ENCODE results near the gene MS4A7. TPM values are rescaled to one million over a fixed set of nuclear protein-coding genes. Genes with fewer than 3 reads are reported as not detected.

Gene MS4A7
- total and polyA plus RNA-seq, 2 experiments from 2014 or later = not detected

DNA sequence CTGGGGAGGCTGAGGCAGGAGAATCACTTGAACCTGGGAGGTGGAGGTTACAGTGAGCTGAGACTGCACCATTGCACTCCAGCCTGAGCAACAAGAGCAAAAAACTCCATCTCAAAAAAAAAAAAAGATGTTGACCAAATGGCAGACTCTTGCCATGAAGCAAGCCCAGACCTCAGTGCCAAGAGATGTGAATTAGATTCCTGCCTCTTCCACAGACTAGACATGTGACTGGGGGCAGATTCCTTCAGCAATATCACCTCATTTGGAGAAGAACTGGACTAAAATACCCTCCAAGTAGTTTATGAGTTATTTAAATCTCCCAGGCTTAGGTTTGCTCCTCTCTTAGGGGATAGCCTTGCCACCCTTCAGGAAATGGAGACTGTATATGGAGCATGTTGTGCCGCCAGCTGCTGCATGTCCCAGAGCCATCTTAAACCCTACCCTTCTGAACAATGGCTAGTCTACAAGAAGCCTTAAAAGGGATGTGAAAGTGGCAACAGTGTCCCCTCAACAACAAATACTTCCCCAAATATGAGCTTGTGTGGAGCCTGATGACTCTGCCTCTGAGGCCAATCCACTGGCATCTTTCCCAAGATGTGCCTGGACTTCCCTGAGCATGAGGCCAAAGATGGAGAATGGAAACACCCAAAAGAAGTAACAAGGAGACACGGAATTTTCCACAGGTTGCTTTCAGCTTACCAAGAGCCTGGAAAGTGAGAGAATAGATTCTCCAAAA, 763 bp upstream of the MS4A7 start:
- Histone ChIP-seq H3F3A (ENCODE audit: insufficient read depth) (no peaks in the 10 kb centered on the region), H3K4me2 (ENCODE audit: unreplicated experiment) (no peak overlapping the region), H3K27ac (no peak overlapping the region), H3K9me2 (ENCODE audit: insufficient read depth) (no peaks in the 10 kb centered on the region), H3K4me1 (ENCODE audit: insufficient read depth) (no peaks in the 10 kb centered on the region), H3K36me3 (ENCODE audit: low read depth) (no peaks in the 10 kb centered on the region), H3K9ac (no peak overlapping the region), H2AFZ (no peak overlapping the region), H3K79me2 (ENCODE audit: insufficient read depth) (no peaks in the 10 kb centered on the region), H4K20me1 (ENCODE audit: insufficient read depth) (no peaks in the 10 kb centered on the region), H3K9me3 (ENCODE audit: low read depth) (no peaks in the 10 kb centered on the region), H3K27me3 (replicated peaks; ENCODE audit: insufficient read depth) (no peaks in the 10 kb centered on the region), H3K4me3 (no peak overlapping the region)
- TF ChIP-seq EZH2 (IDR thresholded peaks at IDR 0.05; ENCODE audit: insufficient read depth, poor library complexity, severe bottlenecking) = no peak
- TF ChIP-seq EZH2phosphoT487 (IDR thresholded peaks at IDR 0.05; ENCODE audit: insufficient read depth, low read depth) = no peak
- WGBS, 2 experiments (ENCODE audit: low coverage in 1 of 2, low lambda C conversion rate in 2 of 2, missing lambda C conversion rate in 2 of 2) = 5 to 9% methylated on average over 2 of the region's 2 CpGs
- in situ Hi-C loops (cut with MboI) = no loop called here
- no peak for DNase-seq

DNA sequence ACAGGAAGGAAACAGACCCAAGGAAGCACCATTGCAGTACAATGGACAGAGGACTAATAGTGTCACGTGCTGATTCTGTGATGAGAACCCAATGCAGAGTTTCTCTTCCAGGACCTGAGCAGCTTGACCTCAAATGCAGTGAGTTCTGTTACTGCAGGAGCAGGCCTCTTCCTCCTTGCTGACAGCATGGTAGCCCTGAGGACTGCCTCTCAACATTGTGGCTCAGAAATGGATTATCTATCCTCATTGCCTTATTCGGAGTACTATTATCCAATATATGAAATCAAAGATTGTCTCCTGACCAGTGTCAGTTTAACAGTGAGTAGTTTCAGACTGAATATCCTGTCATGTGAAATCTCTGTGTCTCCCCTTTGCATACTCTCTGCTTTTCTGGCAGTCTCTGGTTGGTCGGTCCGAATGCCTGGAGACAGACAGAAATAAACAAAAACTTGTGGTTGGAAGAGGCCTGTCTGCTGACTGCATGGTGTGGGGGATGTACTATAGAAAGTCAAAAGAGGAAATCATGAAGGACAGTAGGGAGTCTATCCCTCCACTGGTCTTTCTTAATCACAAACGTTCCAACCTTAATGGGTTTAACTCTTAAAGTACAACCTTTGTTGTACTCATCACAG, 11.1 kb downstream of the MS4A7 start:
- Histone ChIP-seq H2AFZ (no peak overlapping the region), H3K9me3 (ENCODE audit: low read depth) (no peaks in the 10 kb centered on the region), H3K36me3 (ENCODE audit: low read depth) (no peaks in the 10 kb centered on the region), H3K9ac (no peak overlapping the region), H3F3A (ENCODE audit: insufficient read depth) (no peaks in the 10 kb centered on the region), H3K27me3 (replicated peaks; ENCODE audit: insufficient read depth) (no peaks in the 10 kb centered on the region), H3K27ac (no peak overlapping the region), H3K4me2 (ENCODE audit: unreplicated experiment) (no peak overlapping the region), H4K20me1 (ENCODE audit: insufficient read depth) (no peaks in the 10 kb centered on the region), H3K4me1 (ENCODE audit: insufficient read depth) (no peaks in the 10 kb centered on the region), H3K9me2 (ENCODE audit: insufficient read depth) (no peaks in the 10 kb centered on the region), H3K79me2 (ENCODE audit: insufficient read depth) (no peaks in the 10 kb centered on the region), H3K4me3 (no peak overlapping the region)
- WGBS, 2 experiments (ENCODE audit: low coverage in 1 of 2, low lambda C conversion rate in 2 of 2, missing lambda C conversion rate in 2 of 2) = 14 to 17% methylated on average over 5 of the region's 5 CpGs
- no peak for DNase-seq
- TF ChIP-seq EZH2 (IDR thresholded peaks at IDR 0.05; ENCODE audit: insufficient read depth, poor library complexity, severe bottlenecking) (no peak), EZH2phosphoT487 (IDR thresholded peaks at IDR 0.05; ENCODE audit: insufficient read depth, low read depth) (no peak)
- in situ Hi-C loops (cut with MboI) = no loop called here

DNA sequence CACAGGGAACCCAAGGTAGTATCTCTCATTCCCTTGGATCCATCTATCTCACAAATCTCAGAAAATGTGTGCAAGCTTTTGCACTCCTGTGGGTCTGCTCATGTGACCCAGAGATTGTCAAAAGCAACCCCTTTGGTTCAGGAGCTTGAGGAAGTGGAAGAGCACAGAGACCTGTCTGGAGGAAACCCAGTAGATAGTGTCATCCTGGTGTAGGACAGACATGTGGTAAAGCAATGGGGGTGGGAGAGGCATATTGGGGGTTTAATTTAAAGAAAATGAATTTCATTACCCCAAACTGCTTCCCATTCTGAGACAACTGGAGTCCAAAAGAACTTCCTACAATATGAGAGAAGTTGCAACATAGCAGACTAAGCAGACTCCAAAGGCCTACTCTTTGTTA, 12.1 kb downstream of the MS4A7 start:
- Histone ChIP-seq H3K27me3 (replicated peaks; ENCODE audit: insufficient read depth) (no peaks in the 10 kb centered on the region), H3K27ac (no peak overlapping the region), H4K20me1 (ENCODE audit: insufficient read depth) (no peaks in the 10 kb centered on the region), H3K9me2 (ENCODE audit: insufficient read depth) (no peaks in the 10 kb centered on the region), H3K36me3 (ENCODE audit: low read depth) (no peaks in the 10 kb centered on the region), H3K4me2 (ENCODE audit: unreplicated experiment) (no peak overlapping the region), H3K4me1 (ENCODE audit: insufficient read depth) (no peaks in the 10 kb centered on the region), H3K9me3 (ENCODE audit: low read depth) (no peaks in the 10 kb centered on the region), H3K9ac (no peak overlapping the region), H3K4me3 (no peak overlapping the region), H3F3A (ENCODE audit: insufficient read depth) (no peaks in the 10 kb centered on the region), H3K79me2 (ENCODE audit: insufficient read depth) (no peaks in the 10 kb centered on the region), H2AFZ (no peak overlapping the region)
- no peak for DNase-seq
- in situ Hi-C loops (cut with MboI) = no loop called here
- TF ChIP-seq EZH2phosphoT487 (IDR thresholded peaks at IDR 0.05; ENCODE audit: insufficient read depth, low read depth) = no peak
- no peak for TF ChIP-seq EZH2 (IDR thresholded peaks at IDR 0.05; ENCODE audit: insufficient read depth, poor library complexity, severe bottlenecking)

GRCh38 chr11:60392361-60392760, 14.0 kb downstream of the MS4A7 start:
- no peak overlapping the region for H3K27ac ChIP-seq
- no peaks in the 10 kb centered on the region for H4K20me1 ChIP-seq (ENCODE audit: insufficient read depth)
- no peak for DNase-seq
- H3K27me3 ChIP-seq (replicated peaks; ENCODE audit: insufficient read depth) = no peaks in the 10 kb centered on the region
- no peaks in the 10 kb centered on the region for H3K79me2 ChIP-seq (ENCODE audit: insufficient read depth)
- in situ Hi-C loops (cut with MboI) = no loop called here
- H2AFZ ChIP-seq = no peak overlapping the region
- H3K9ac ChIP-seq = no peak overlapping the region
- H3F3A ChIP-seq (ENCODE audit: insufficient read depth) = no peaks in the 10 kb centered on the region
- no peak for TF ChIP-seq EZH2phosphoT487 (IDR thresholded peaks at IDR 0.05; ENCODE audit: insufficient read depth, low read depth)
- no peak for TF ChIP-seq EZH2 (IDR thresholded peaks at IDR 0.05; ENCODE audit: insufficient read depth, poor library complexity, severe bottlenecking)
- no peaks in the 10 kb centered on the region for H3K9me3 ChIP-seq (ENCODE audit: low read depth)
- no peak overlapping the region for H3K4me2 ChIP-seq (ENCODE audit: unreplicated experiment)
- H3K9me2 ChIP-seq (ENCODE audit: insufficient read depth) = no peaks in the 10 kb centered on the region
- no peaks in the 10 kb centered on the region for H3K4me1 ChIP-seq (ENCODE audit: insufficient read depth)
- 21 to 24% methylated on average over 2 of the region's 2 CpGs for WGBS, 2 experiments (ENCODE audit: low coverage in 1 of 2, low lambda C conversion rate in 2 of 2, missing lambda C conversion rate in 2 of 2)
- no peaks in the 10 kb centered on the region for H3K36me3 ChIP-seq (ENCODE audit: low read depth)
- H3K4me3 ChIP-seq = no peak overlapping the region

All from GM23248 (cell line).